H1 (cell line): ENCODE results near the gene TMEM52B. TPM values are rescaled to one million over a fixed set of nuclear protein-coding genes. Genes with fewer than 3 reads are reported as not detected.

Experiments used
- CTCF ChIA-PET: fragments of 300-600 bp; sonication (Branson Sonifier 250); formaldehyde crosslinking; loops from one replicate; lab custom pipeline; 2021; ENCODE audit not compliant: partially characterized antibody; lab: Charles Lee
- POLR2A ChIA-PET: fragments of 300-600 bp; sonication (Branson Sonifier 250); formaldehyde crosslinking; loops from one replicate; lab custom pipeline; 2021; ENCODE audit warnings: inconsistent platforms; ENCODE audit not compliant: partially characterized antibody; lab: Charles Lee
- DNase-seq, 2 experiments: peaks; one replicate each; pipeline versions ENCODE4 v3.0.0 to v3.0.0-alpha.2; 2010 to 2022; ENCODE audit warnings: low spot score in 2 of 2, low read depth in 1 of 2, mixed read lengths in 1 of 2
- FAIRE-seq: peaks from 2 replicates; lab custom pipeline; 2011; peaks lifted over from hg19 to GRCh38; lab: Jason Lieb, UNC
- H2AFZ ChIP-seq: 2 replicates; pipeline ENCODE4 v1.8.1; 2012; ENCODE audit warnings: low read length, inconsistent platforms
- H2AK5ac ChIP-seq: 2 replicates; pipeline ENCODE4 v1.6.1; 2013; ENCODE audit warnings: low read depth, low read length
- H2BK120ac ChIP-seq: replicated peaks from 2 replicates; pipeline ENCODE3; 2013; ENCODE audit warnings: low read depth, low read length, inconsistent platforms
- H2BK12ac ChIP-seq: 2 replicates; pipeline ENCODE4 v1.6.1; 2013; ENCODE audit warnings: low read depth, low read length
- H2BK15ac ChIP-seq: 2 replicates; pipeline ENCODE4 v1.6.1; 2013; ENCODE audit warnings: low read length
- H2BK20ac ChIP-seq: 2 replicates; pipeline ENCODE4 v1.6.1; 2013; ENCODE audit warnings: low read length
- H2BK5ac ChIP-seq: 2 replicates; pipeline ENCODE4 v1.6.1; 2013; ENCODE audit warnings: low read depth, low read length
- H3K14ac ChIP-seq: 2 replicates; pipeline ENCODE4 v1.6.1; 2013; ENCODE audit warnings: inconsistent platforms; ENCODE audit not compliant: insufficient read length
- H3K18ac ChIP-seq: 2 replicates; pipeline ENCODE4 v1.6.1; 2013; ENCODE audit warnings: low read length; ENCODE audit errors: extremely low read depth
- H3K23ac ChIP-seq: 2 replicates; pipeline ENCODE4 v1.6.1; 2013; ENCODE audit warnings: inconsistent platforms; ENCODE audit not compliant: insufficient read length
- H3K23me2 ChIP-seq: 2 replicates; pipeline ENCODE4 v1.6.1; 2013; ENCODE audit warnings: low read depth, low read length
- H3K27ac ChIP-seq: 2 replicates; pipeline ENCODE4 v1.6.1; 2011; ENCODE audit warnings: low read depth, low read length, inconsistent platforms
- H3K27me3 ChIP-seq, 4 experiments: replicated peaks in 1 of 4; 1 replicate in 1 of 4; 2 replicates in 3 of 4; pipeline versions ENCODE4 v1.6.1 to v1.8.1; 2011 to 2013; ENCODE audit warnings: low read length in 3 of 4, mild to moderate bottlenecking in 3 of 4, inconsistent platforms in 2 of 4, mixed read lengths in 2 of 4, moderate library complexity in 1 of 4; ENCODE audit not compliant: control insufficient read depth in 3 of 4, insufficient read depth in 3 of 4; ENCODE audit errors: extremely low read depth in 1 of 4
- H3K36me3 ChIP-seq, 4 experiments: 2 replicates each; pipeline versions ENCODE4 v1.6.1 to v1.8.1; 2011 to 2013; ENCODE audit warnings: mild to moderate bottlenecking in 4 of 4, low read length in 3 of 4, moderate library complexity in 2 of 4, control low read depth in 1 of 4, inconsistent platforms in 1 of 4; ENCODE audit not compliant: insufficient read depth in 4 of 4, control insufficient read depth in 2 of 4
- H3K4ac ChIP-seq: replicated peaks from 2 replicates; pipeline ENCODE3; 2013; ENCODE audit warnings: low read length, low read depth, mixed read lengths, inconsistent platforms; ENCODE audit not compliant: insufficient read length
- H3K4me1 ChIP-seq, 4 experiments: replicated peaks in 1 of 4; 1 replicate in 1 of 4; 2 replicates in 3 of 4; pipeline versions ENCODE4 v1.6.1 to v1.8.1; 2011 to 2013; ENCODE audit warnings: low read length in 3 of 4, inconsistent platforms in 2 of 4, mixed read lengths in 1 of 4; ENCODE audit not compliant: insufficient read depth in 4 of 4, control insufficient read depth in 3 of 4
- H3K4me2 ChIP-seq, 2 experiments: 2 replicates each; pipeline versions ENCODE4 v1.6.1 to v1.8.1; 2011 to 2013; ENCODE audit warnings: low read depth in 2 of 2, low read length in 2 of 2, control low read depth in 1 of 2, inconsistent platforms in 1 of 2, mild to moderate bottlenecking in 1 of 2; ENCODE audit not compliant: insufficient read depth in 1 of 2
- H3K4me3 ChIP-seq, 4 experiments: fragments of 200-600, 300-600 bp in 1 of 4; sonication (generic), shearing (Covaris generic), sonication (Bioruptor Twin) in 1 of 4; 2 replicates each; pipeline versions ENCODE4 v1.5.1 to v1.8.1; 2011 to 2016; ENCODE audit warnings: low read length in 4 of 4, low read depth in 3 of 4, control low read depth in 2 of 4, inconsistent platforms in 2 of 4, mild to moderate bottlenecking in 2 of 4, mixed read lengths in 1 of 4, moderate library complexity in 1 of 4; ENCODE audit not compliant: insufficient read depth in 2 of 4; ENCODE audit errors: extremely low read depth in 1 of 4
- H3K56ac ChIP-seq: replicated peaks from 2 replicates; pipeline ENCODE3; 2013; ENCODE audit warnings: low read depth, mild to moderate bottlenecking, mixed read lengths, low read length, inconsistent platforms; ENCODE audit not compliant: insufficient read length
- H3K79me1 ChIP-seq: 2 replicates; pipeline ENCODE4 v1.6.1; 2013; ENCODE audit warnings: low read depth, low read length, control low read depth
- H3K79me2 ChIP-seq, 2 experiments: 2 replicates each; pipeline versions ENCODE4 v1.6.1 to v1.8.1; 2012 to 2013; ENCODE audit warnings: low read length in 2 of 2, mild to moderate bottlenecking in 2 of 2, inconsistent platforms in 1 of 2; ENCODE audit not compliant: insufficient read depth in 2 of 2, control insufficient read depth in 1 of 2
- H3K9ac ChIP-seq, 4 experiments: replicated peaks in 1 of 4; 1 replicate in 1 of 4; 2 replicates in 3 of 4; pipeline versions ENCODE4 v1.6.1 to v1.8.1; 2011 to 2013; ENCODE audit warnings: low read depth in 3 of 4, low read length in 3 of 4, control low read depth in 2 of 4, mild to moderate bottlenecking in 2 of 4, moderate library complexity in 2 of 4, inconsistent platforms in 1 of 4; ENCODE audit errors: extremely low read depth in 1 of 4
- H3K9me3 ChIP-seq, 2 experiments: 2 replicates each; pipeline versions ENCODE4 v1.6.1 to v1.8.1; 2012 to 2013; ENCODE audit warnings: mild to moderate bottlenecking in 2 of 2, moderate library complexity in 2 of 2, control low read depth in 1 of 2, inconsistent platforms in 1 of 2, low read depth in 1 of 2, low read length in 1 of 2, mixed read lengths in 1 of 2; ENCODE audit not compliant: insufficient read depth in 2 of 2
- H4K20me1 ChIP-seq, 2 experiments: replicated peaks in 1 of 2; 2 replicates each; pipeline versions ENCODE3 to v1.8.1; 2011 to 2013; ENCODE audit warnings: inconsistent platforms in 2 of 2, low read length in 2 of 2, mild to moderate bottlenecking in 1 of 2; ENCODE audit not compliant: insufficient read depth in 2 of 2, control insufficient read depth in 1 of 2
- H4K5ac ChIP-seq: 2 replicates; pipeline ENCODE4 v1.6.1; 2013; ENCODE audit warnings: low read length, low read depth, mixed read lengths, inconsistent platforms; ENCODE audit not compliant: insufficient read length
- H4K8ac ChIP-seq: 2 replicates; pipeline ENCODE4 v1.8.0; 2013; ENCODE audit warnings: mild to moderate bottlenecking, moderate library complexity, low read length, inconsistent platforms; ENCODE audit not compliant: insufficient read depth; ENCODE audit errors: extremely low read depth
- H4K91ac ChIP-seq: replicated peaks from 2 replicates; pipeline ENCODE3; 2013; ENCODE audit warnings: low read length, mixed read lengths, inconsistent platforms; ENCODE audit not compliant: insufficient read length
- ASH2L ChIP-seq: fragments of 200-600, 300-600 bp; sonication (generic); IDR thresholded peaks from one replicate; pipeline ENCODE4 v1.7.1; 2017; ENCODE audit warnings: low read length
- CHD1 ChIP-seq: IDR thresholded peaks from 2 replicates; pipeline ENCODE4 v1.6.1; 2012; ENCODE audit warnings: low read depth, low read length, improper control_type of control experiment
- HDAC2 ChIP-seq, 2 experiments: fragments of 300-600 bp in 1 of 2; sonication (generic) in 1 of 2; IDR thresholded peaks; 2 replicates each; pipeline ENCODE4 v1.6.1; 2011 to 2012; ENCODE audit warnings: low read depth in 2 of 2, low read length in 2 of 2, mild to moderate bottlenecking in 2 of 2, moderate library complexity in 2 of 2, borderline replicate concordance in 1 of 2, inconsistent platforms in 1 of 2
- RBBP5 ChIP-seq: IDR thresholded peaks from 2 replicates; pipeline ENCODE4 v1.7.1; 2012; ENCODE audit warnings: low read depth, mild to moderate bottlenecking, inconsistent platforms, low read length, moderate library complexity, borderline replicate concordance
- SIN3A ChIP-seq, 2 experiments: IDR thresholded peaks in 1 of 2; conservative IDR thresholded peaks in 1 of 2; 2 replicates each; pipeline ENCODE4 v1.6.1; 2011 to 2012; ENCODE audit warnings: low read length in 2 of 2, improper control_type of control experiment in 1 of 2, low read depth in 1 of 2, mild to moderate bottlenecking in 1 of 2
- SP4 ChIP-seq: IDR thresholded peaks from 2 replicates; pipeline ENCODE4 v1.6.1; 2012; ENCODE audit warnings: low read length, inconsistent platforms
- WGBS, 2 experiments: shearing (Covaris generic) in 1 of 2; methylation state at CpG; one replicate each; pipeline versions ENCODE4 v1.1.6 to v1.1.7; 2013 to 2015; ENCODE audit warnings: low lambda C conversion rate in 2 of 2, mixed read lengths in 2 of 2, inconsistent platforms in 1 of 2, low coverage in 1 of 2, missing lambda C conversion rate in 1 of 2; ENCODE audit not compliant: insufficient replicate concordance in 2 of 2, insufficient coverage in 1 of 2, insufficient read length in 1 of 2; ENCODE audit errors: extremely low coverage in 1 of 2, missing lambda C conversion rate in 1 of 2; 5-methylcytosine and 5-hydroxymethylcytosine counted together
- polyA plus RNA-seq, 7 experiments: library from polyadenylated mRNA; depleted of rRNA in 3 of 7; stranded (reverse) in 5 of 7; unstranded in 2 of 7; fragments of >200 nt in 5 of 7; fragments of 200-250 nt in 2 of 7; gene quantifications; 1 replicate in 5 of 7; 2 replicates in 1 of 7; 4 replicates in 1 of 7; pipeline versions ENCODE4 v1.2.1 to v1.2.3, GENCODE V29; 2011 to 2013; ENCODE audit warnings: missing spikeins in 2 of 7, mixed read lengths in 2 of 7
- total RNA-seq: library from RNA; stranded (reverse); fragmentation: NEBNext Ultra II Directional; extraction: Animal tissue kit (Norgen Biotek cat#: 25700); gene quantifications from 2 replicates; pipeline ENCODE4 v1.2.1, GENCODE V29; 2021

TMEM52B gene
- total and polyA plus RNA-seq, 2 of the 8 experiments (the other 6 are each of a cell fraction or from before 2014, with no cell fraction given): not detected

GRCh38 chr12:10186299-10186698, 7.5 kb downstream of the TMEM52B start:
- Histone ChIP-seq H3K9ac (no peak overlapping the region), H3K79me2 (no peaks in the 10 kb centered on the region), H4K8ac (no peak overlapping the region; the same call in 1 of the 2 replicates), H3K14ac (no peak overlapping the region), H3K23ac (no peak overlapping the region), H3K27me3 (no peaks in the 10 kb centered on the region), H2BK15ac (no peak overlapping the region), H3K4ac (no peak overlapping the region), H3K56ac (no peak overlapping the region), H2BK120ac (no peak overlapping the region), H3K18ac (no peak overlapping the region), H2AK5ac (no peak overlapping the region), H4K5ac (no peak overlapping the region), H2AFZ (no peak overlapping the region), H3K9me3 (no peaks in the 10 kb centered on the region), H3K4me2 (no peak overlapping the region), H4K91ac (no peak overlapping the region), H3K4me3 (no peak overlapping the region), H3K4me1 (no peaks in the 10 kb centered on the region), H3K79me1 (no peaks in the 10 kb centered on the region), H2BK20ac (no peak overlapping the region), H3K27ac (no peak overlapping the region), H2BK5ac (no peak overlapping the region), H2BK12ac (no peak overlapping the region), H4K20me1 (no peaks in the 10 kb centered on the region), H3K23me2 (no peaks in the 10 kb centered on the region), H3K36me3 (no peaks in the 10 kb centered on the region)
- FAIRE-seq (no peak), DNase-seq (no peak)
- CTCF ChIA-PET: no interaction called here
- WGBS, 2 experiments: 91% methylated on average over 11 of the region's 11 CpGs; no CpG with 5 or more reads in 1 of the 2 experiments
- POLR2A ChIA-PET: no interaction called here
- TF ChIP-seq HDAC2 (IDR thresholded peaks at IDR 0.05; ENCODE audit: borderline replicate concordance in 1 of 2, low read depth in 2 of 2, low read length in 2 of 2): no peak
- TF ChIP-seq SIN3A (conservative IDR thresholded peaks at IDR 0.05 in 1 of 2, IDR thresholded peaks at IDR 0.05 in 1 of 2; ENCODE audit: low read depth in 1 of 2, low read length in 2 of 2): no peak
- no peak for TF ChIP-seq SP4
- no peak for TF ChIP-seq ASH2L
- no peak for TF ChIP-seq CHD1
- TF ChIP-seq RBBP5: no peak
